Osteoblast (primary cell): ENCODE measurements around the gene RAD51D. TPM values are rescaled to one million over a fixed set of nuclear protein-coding genes. Genes with fewer than 3 reads are reported as not detected.

Experiments used
- DNase-seq: peaks from one replicate; pipeline ENCODE4 v3.0.0; 2011; ENCODE audit warnings: low spot score, mixed read lengths; ENCODE audit not compliant: insufficient read length; ENCODE audit errors: missing footprints
- H2AFZ ChIP-seq: 2 replicates; pipeline ENCODE4 v1.6.0; 2011; ENCODE audit warnings: mild to moderate bottlenecking, low read length
- H3K27ac ChIP-seq: 2 replicates; pipeline ENCODE4 v1.5.1; 2011; ENCODE audit warnings: mild to moderate bottlenecking, low read depth, low read length, moderate library complexity
- H3K27me3 ChIP-seq: 2 replicates; pipeline ENCODE4 v1.6.0; 2012; ENCODE audit warnings: mild to moderate bottlenecking, control low read depth, inconsistent platforms, low read length, moderate library complexity; ENCODE audit not compliant: insufficient read depth
- H3K36me3 ChIP-seq: 2 replicates; pipeline ENCODE4 v1.5.1; 2011; ENCODE audit warnings: mild to moderate bottlenecking, low read length, control low read depth, moderate library complexity; ENCODE audit not compliant: insufficient read depth
- H3K4me1 ChIP-seq: 2 replicates; pipeline ENCODE4 v1.5.1; 2011; ENCODE audit warnings: mild to moderate bottlenecking, low read length, control low read depth, moderate library complexity; ENCODE audit not compliant: insufficient read depth
- H3K4me2 ChIP-seq: 2 replicates; pipeline ENCODE4 v1.6.0; 2011; ENCODE audit warnings: mild to moderate bottlenecking, low read length; ENCODE audit not compliant: insufficient read depth
- H3K4me3 ChIP-seq: fragments of 200-600 bp; sonication (generic); 3 replicates; pipeline ENCODE4 v1.5.1; 2012; ENCODE audit warnings: mild to moderate bottlenecking, low read length, inconsistent platforms; ENCODE audit not compliant: insufficient read depth
- H3K79me2 ChIP-seq: 2 replicates; pipeline ENCODE4 v1.6.0; 2012; ENCODE audit warnings: mild to moderate bottlenecking, low read length, control low read depth, inconsistent platforms; ENCODE audit not compliant: insufficient read depth
- H3K9me3 ChIP-seq: 2 replicates; pipeline ENCODE4 v1.5.1; 2011; ENCODE audit warnings: low read depth, low read length, control low read depth
- H4K20me1 ChIP-seq: 2 replicates; pipeline ENCODE4 v1.6.0; 2012; ENCODE audit warnings: mild to moderate bottlenecking, low read length, control low read depth; ENCODE audit not compliant: insufficient read depth
- total RNA-seq: library from RNA; depleted of rRNA; stranded (reverse); fragments of >200 nt; gene quantifications from 2 replicates; pipeline ENCODE4 v1.2.3, GENCODE V29; 2012
- TF ChIP-seq, protein P1 (sequence below): IDR thresholded peaks from 2 replicates; pipeline ENCODE4 v1.5.1; 2011; ENCODE audit warnings: mild to moderate bottlenecking, low read depth, low read length, moderate library complexity; ENCODE audit errors: extremely low read depth

Gene RAD51D
- total RNA-seq, 1 donor: 14.8 TPM

GRCh38 chr17:35104844-35105450, 14.7 kb downstream of the RAD51D start:
- H3K36me3 ChIP-seq: peaks cover 11% of the 10 kb centered on the region
- no peak for DNase-seq
- no peaks in the 10 kb centered on the region for H4K20me1 ChIP-seq
- H3K9me3 ChIP-seq: no peaks in the 10 kb centered on the region
- H3K27ac ChIP-seq: no peak overlapping the region
- TF ChIP-seq, protein P1, sequence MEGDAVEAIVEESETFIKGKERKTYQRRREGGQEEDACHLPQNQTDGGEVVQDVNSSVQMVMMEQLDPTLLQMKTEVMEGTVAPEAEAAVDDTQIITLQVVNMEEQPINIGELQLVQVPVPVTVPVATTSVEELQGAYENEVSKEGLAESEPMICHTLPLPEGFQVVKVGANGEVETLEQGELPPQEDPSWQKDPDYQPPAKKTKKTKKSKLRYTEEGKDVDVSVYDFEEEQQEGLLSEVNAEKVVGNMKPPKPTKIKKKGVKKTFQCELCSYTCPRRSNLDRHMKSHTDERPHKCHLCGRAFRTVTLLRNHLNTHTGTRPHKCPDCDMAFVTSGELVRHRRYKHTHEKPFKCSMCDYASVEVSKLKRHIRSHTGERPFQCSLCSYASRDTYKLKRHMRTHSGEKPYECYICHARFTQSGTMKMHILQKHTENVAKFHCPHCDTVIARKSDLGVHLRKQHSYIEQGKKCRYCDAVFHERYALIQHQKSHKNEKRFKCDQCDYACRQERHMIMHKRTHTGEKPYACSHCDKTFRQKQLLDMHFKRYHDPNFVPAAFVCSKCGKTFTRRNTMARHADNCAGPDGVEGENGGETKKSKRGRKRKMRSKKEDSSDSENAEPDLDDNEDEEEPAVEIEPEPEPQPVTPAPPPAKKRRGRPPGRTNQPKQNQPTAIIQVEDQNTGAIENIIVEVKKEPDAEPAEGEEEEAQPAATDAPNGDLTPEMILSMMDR: no peak
- H3K4me1 ChIP-seq: no peaks in the 10 kb centered on the region
- H2AFZ ChIP-seq: no peak overlapping the region
- peaks cover 4% of the 10 kb centered on the region for H3K79me2 ChIP-seq
- no peak overlapping the region for H3K4me3 ChIP-seq
- H3K27me3 ChIP-seq: no peaks in the 10 kb centered on the region
- H3K4me2 ChIP-seq: no peak overlapping the region

GRCh38 chr17:35103271-35103670, 16.4 kb downstream of the RAD51D start:
- no peaks in the 10 kb centered on the region for H3K9me3 ChIP-seq
- H3K4me3 ChIP-seq: no peak overlapping the region
- no peaks in the 10 kb centered on the region for H4K20me1 ChIP-seq
- H3K4me1 ChIP-seq: no peaks in the 10 kb centered on the region
- no peak for DNase-seq
- no peak overlapping the region for H3K27ac ChIP-seq
- H3K27me3 ChIP-seq: no peaks in the 10 kb centered on the region
- TF ChIP-seq, protein P1: no peak
- H3K79me2 ChIP-seq: no peaks in the 10 kb centered on the region
- peaks cover 17% of the 10 kb centered on the region for H3K36me3 ChIP-seq
- no peak overlapping the region for H3K4me2 ChIP-seq
- H2AFZ ChIP-seq: no peak overlapping the region

DNA sequence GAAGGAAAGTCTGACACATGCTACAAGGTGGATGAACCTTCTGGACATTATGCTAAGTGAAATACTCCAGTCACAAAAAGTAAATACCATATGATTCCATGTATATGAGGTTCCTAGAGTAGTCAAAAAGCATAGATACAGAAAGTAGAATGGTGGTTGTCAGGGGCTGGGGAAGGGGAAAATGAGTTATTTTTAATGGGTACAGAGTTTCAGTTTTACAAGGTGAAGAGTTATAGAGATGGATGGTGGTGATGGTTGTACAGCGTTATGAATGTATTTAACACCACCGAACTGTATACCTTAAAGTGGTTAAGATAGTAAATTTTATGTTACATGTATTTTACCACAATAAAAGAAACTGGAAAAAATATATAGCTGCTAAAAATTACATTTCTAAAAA, 17.9 kb downstream of the RAD51D start:
- Histone ChIP-seq H3K27ac (no peak overlapping the region), H3K4me3 (no peak overlapping the region), H3K4me1 (no peaks in the 10 kb centered on the region), H3K79me2 (no peaks in the 10 kb centered on the region), H4K20me1 (no peaks in the 10 kb centered on the region), H3K36me3 (peaks cover 17% of the 10 kb centered on the region), H3K9me3 (no peaks in the 10 kb centered on the region), H3K4me2 (no peak overlapping the region), H2AFZ (no peak overlapping the region), H3K27me3 (no peaks in the 10 kb centered on the region)
- no peak for DNase-seq
- TF ChIP-seq, protein P1: no peak

- H3K4me3 ChIP-seq: no peak overlapping the region
- no peaks in the 10 kb centered on the region for H3K9me3 ChIP-seq
- H3K4me1 ChIP-seq: no peaks in the 10 kb centered on the region
- H4K20me1 ChIP-seq: no peaks in the 10 kb centered on the region
- H3K4me2 ChIP-seq: no peak overlapping the region
- H3K36me3 ChIP-seq: peaks cover 13% of the 10 kb centered on the region
- no peaks in the 10 kb centered on the region for H3K27me3 ChIP-seq
- DNase-seq: no peak
- H3K79me2 ChIP-seq: no peaks in the 10 kb centered on the region
- TF ChIP-seq, protein P1: no peak
- H2AFZ ChIP-seq: no peak overlapping the region
- no peak overlapping the region for H3K27ac ChIP-seq
Observed at GRCh38 chr17:35101036-35101435, 18.6 kb downstream of the RAD51D start.
